Transverse colon (tissue), 3 donors: Measurements from ENCODE around the gene PARVA.

Experiments
- CTCF ChIP-seq, 5 experiments: fragments of 200-600 bp in 3 of 5; fragments of 450-650 bp in 2 of 5; sonication (generic) in 3 of 5; IDR thresholded peaks; 1 replicate in 2 of 5; 2 replicates in 3 of 5; pipeline ENCODE4 v1.5.1; 2016 to 2017; ENCODE audit warnings: antibody characterized with exemption in 5 of 5, inconsistent platforms in 3 of 5, mild to moderate bottlenecking in 2 of 5, moderate library complexity in 1 of 5
- EP300 ChIP-seq: sonication (generic); formaldehyde crosslinking; IDR thresholded peaks from one replicate; pipeline ENCODE4 v1.6.1; 2017; ENCODE audit warnings: antibody characterized with exemption, low read depth
- POLR2A ChIP-seq: fragments of 450-650 bp; IDR thresholded peaks from one replicate; pipeline ENCODE4 v1.6.1; 2016; ENCODE audit warnings: antibody characterized with exemption, mild to moderate bottlenecking, moderate library complexity

GRCh38 chr11:12426176-12426575 lies 48.8 kb downstream of the PARVA start:
- TF ChIP-seq CTCF (IDR thresholded peaks at IDR 0.05) (no peak), POLR2A (no peak), EP300 (no peak)
